ENCODE data around the gene GRM8.

GRM8 gene

GRCh38 chr7:126658684-126659083 is 594.1 kb downstream of the GRM8 start:
- H3K4me3 ChIP-seq (ENCODE audit: low read depth, low read length) = no peak overlapping the region
- DNase-seq (ENCODE audit: low read depth) = no peak
- no peak for TF ChIP-seq CTCF (IDR thresholded peaks at IDR 0.05; ENCODE audit: low read depth, low read length, missing control alignments)
- in situ Hi-C loops (cut with HindIII; ENCODE audit: low sequenced_read_pairs) = no loop called here

DNA sequence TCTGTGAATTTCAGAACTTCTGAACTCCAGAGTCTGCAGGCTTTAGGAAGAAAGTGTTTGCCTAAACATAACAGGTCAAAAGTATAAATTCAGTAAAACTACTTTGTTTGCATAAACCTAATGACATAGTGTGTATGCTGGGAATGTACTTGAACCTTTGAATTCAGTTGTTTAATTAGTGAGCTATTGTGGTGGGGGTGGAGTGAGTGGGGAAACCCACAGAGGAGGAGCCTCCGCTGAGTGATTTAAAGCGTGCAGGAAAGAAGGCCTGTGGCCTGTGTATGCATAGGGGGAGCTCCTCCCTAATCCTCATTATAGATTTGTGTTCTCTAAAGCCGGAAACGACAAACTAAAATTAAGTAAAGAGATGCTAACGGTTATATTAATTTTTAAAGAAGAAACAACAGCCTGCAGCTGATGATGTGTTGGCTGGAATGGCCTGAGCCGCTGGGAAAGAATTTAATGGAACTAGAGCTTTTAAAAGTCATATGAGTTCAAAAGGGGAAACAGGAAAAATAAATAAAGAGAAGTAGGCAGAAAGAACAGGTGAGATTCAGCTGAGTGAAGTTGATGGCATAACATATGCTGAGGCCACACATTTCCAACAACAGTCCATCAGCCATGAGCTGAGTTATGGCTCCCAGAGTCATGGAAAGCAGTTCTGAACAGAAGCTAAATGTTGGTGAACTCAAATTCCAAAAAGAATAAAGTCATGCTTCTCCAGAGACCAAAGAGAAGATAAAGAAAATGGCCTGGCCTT is 595.0 kb downstream of the GRM8 start:
- in situ Hi-C loops (cut with HindIII; ENCODE audit: low sequenced_read_pairs) = no loop called here
- no peak for DNase-seq (ENCODE audit: low read depth)
- H3K4me3 ChIP-seq (ENCODE audit: low read depth, low read length) = no peak overlapping the region
- no peak for TF ChIP-seq CTCF (IDR thresholded peaks at IDR 0.05; ENCODE audit: low read depth, low read length, missing control alignments)

DNA sequence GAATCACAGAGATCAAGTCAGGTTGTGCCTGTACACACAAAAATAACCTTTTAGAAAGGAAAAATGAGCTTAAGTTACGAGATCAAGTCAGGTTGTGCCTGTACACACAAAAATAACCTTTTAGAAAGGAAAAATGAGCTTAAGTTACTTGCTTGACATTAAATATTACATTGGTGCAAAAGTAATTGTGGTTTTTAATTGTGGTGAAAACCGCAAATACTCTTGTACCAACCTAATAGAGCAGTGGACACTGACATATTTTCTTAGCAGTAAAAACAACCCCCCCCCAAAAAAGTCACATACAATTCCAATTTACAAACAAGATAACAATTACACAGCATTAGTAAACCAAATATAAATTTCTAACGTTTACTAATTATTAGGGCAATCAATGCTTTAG is 595.6 kb downstream of the GRM8 start:
- no peak overlapping the region for H3K4me3 ChIP-seq (ENCODE audit: low read depth, low read length)
- TF ChIP-seq CTCF (IDR thresholded peaks at IDR 0.05; ENCODE audit: low read depth, low read length, missing control alignments) = no peak
- in situ Hi-C loops (cut with HindIII; ENCODE audit: low sequenced_read_pairs) = no loop called here
- no peak for DNase-seq (ENCODE audit: low read depth)

GRCh38 chr7:126656165-126656564 is 596.6 kb downstream of the GRM8 start:
- H3K4me3 ChIP-seq (ENCODE audit: low read depth, low read length) = no peak overlapping the region
- DNase-seq (ENCODE audit: low read depth) = no peak
- TF ChIP-seq CTCF (IDR thresholded peaks at IDR 0.05; ENCODE audit: low read depth, low read length, missing control alignments) = no peak
- in situ Hi-C loops (cut with HindIII; ENCODE audit: low sequenced_read_pairs) = no loop called here

- in situ Hi-C loops (cut with HindIII; ENCODE audit: low sequenced_read_pairs) = no loop called here
- no peak overlapping the region for H3K4me3 ChIP-seq (ENCODE audit: low read depth, low read length)
- TF ChIP-seq CTCF (IDR thresholded peaks at IDR 0.05; ENCODE audit: low read depth, low read length, missing control alignments) = no peak
- no peak for DNase-seq (ENCODE audit: low read depth)
Measured at GRCh38 chr7:126637538-126637937, 615.2 kb downstream of the GRM8 start.

DNA sequence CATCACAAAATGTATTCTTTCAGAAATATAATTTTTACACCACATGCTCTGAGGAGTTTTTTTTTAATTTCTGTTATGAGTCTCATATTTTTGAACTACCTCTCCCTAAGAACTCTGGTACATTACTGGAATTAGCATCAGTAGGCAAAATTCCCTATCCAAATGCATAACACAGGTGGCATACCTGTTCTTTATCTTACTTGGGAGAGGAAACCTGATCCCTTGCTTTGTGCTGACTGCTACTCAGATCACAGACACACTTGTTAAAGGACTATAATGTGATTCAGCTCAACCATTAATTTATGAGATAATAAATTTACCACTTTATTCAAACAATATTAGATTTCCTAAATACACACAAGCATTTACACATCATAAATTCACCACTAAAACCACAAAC is 617.2 kb downstream of the GRM8 start:
- in situ Hi-C loops (cut with HindIII; ENCODE audit: low sequenced_read_pairs) = no loop called here

More for the DNA sequence above, 617.2 kb downstream of the GRM8 start:
- H3K4me3 ChIP-seq (ENCODE audit: low read depth, low read length) = no peak overlapping the region
- TF ChIP-seq CTCF (IDR thresholded peaks at IDR 0.05; ENCODE audit: low read depth, low read length, missing control alignments) = no peak
- DNase-seq (ENCODE audit: low read depth) = no peak

All from astrocyte of the cerebellum (primary cell).